Measurements from ENCODE around the gene PPP1R14B.

DNA sequence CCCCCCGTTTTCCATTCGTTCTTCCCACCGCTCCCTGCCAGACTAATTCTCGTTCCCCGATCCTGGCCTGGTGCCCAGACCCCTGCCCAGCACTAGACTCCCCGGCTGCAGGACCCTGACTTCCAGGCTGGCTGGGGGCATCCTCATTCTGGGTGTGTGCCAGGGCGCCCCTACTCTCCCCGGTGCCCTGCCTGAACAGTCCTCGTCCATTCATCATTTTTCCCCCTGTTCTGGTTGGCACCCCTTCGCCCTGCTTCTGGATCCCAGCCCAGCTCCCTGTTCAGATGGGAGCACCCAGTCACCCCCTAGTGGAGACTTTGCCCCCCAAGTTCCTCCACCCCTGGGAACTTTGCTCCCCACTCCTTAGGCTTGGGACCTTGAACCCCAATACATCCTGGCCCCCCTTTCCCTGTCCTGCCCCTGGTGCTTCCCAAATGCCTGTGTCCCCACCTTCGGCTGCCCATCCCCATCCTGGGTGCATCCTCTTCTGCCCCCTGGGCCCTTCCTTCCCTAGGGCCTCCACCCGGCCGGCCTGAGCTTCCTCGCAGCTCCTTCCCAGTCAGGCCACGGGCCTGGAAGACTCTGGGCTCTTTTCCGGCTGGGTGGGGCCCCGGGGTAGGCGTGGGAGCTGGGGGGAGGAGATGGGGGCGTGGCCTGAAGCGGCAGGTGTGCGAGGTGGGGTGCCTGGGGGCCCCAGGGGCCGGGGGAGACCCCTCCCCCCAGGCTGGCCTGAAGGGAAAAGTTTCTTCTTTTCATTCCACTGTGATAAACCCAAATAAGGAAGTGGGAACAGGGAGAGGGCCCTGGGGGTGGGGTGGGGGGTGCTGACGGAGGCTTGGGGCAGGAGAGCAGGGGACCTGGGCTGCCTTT, 5.5 kb upstream of the PPP1R14B start:
- TF ChIP-seq POLR2A (IDR thresholded peaks at IDR 0.05; ENCODE audit: low read depth, low read length), result no peak
- TF ChIP-seq POLR2AphosphoS5 (IDR thresholded peaks at IDR 0.05; ENCODE audit: low read depth, low read length), result no peak
- TF ChIP-seq TAF1 (IDR thresholded peaks at IDR 0.05; ENCODE audit: low read depth, low read length), result no peak
- no peak for TF ChIP-seq POU2F2 (IDR thresholded peaks at IDR 0.05; ENCODE audit: low read depth, low read length)
